Activated naive CD8-positive, alpha-beta T cell treated with anti-CD3 and anti-CD28 coated beads, Interleukin-2, amount 50 U/mL, for 16 hours (primary cell): ENCODE data around the gene WDR64.

Experiments used
- DNase-seq: peaks from one replicate; pipeline ENCODE4 v3.0.0-alpha.2; 2020; ENCODE audit warnings: low read depth, low spot score

WDR64 gene

DNA sequence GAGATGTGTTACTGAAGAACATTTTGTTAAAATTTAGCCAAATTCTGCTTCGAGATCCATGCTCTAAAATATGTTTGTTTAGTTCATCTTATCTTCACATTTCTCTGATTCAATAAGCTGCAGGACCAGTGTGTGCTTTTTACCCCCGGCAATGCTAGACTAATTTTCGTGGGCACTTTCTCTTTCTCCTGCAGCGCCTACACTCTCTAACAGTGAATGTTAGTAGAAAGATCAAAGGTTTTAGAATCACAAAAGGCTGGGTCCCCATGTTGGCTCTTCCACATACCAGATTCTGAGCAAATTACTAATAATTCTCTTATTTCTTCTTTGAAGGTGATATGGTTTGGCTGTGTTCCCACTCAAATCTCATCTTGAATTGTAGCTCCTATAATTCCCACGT lies 20.4 kb upstream of the WDR64 start:
- DNase-seq: no peak

DNA sequence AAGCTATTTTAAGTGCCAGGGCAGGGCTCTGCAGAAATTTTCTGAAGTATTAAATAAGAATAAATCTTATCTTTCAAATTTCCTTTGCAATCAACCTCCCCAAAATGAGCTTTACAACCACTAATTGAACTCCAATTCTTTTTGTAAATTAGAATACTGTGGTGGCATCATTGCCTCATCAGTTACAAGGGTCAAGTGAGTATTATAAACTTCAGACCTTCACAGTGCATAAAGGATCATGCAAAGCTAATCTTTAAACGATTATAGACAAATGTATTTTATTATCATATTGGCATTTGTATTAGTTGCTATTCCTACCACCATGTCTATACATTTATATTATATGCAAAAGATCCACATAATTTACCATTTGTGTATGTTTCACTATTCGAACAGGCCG lies 19.1 kb upstream of the WDR64 start:
- DNase-seq: no peak

DNA sequence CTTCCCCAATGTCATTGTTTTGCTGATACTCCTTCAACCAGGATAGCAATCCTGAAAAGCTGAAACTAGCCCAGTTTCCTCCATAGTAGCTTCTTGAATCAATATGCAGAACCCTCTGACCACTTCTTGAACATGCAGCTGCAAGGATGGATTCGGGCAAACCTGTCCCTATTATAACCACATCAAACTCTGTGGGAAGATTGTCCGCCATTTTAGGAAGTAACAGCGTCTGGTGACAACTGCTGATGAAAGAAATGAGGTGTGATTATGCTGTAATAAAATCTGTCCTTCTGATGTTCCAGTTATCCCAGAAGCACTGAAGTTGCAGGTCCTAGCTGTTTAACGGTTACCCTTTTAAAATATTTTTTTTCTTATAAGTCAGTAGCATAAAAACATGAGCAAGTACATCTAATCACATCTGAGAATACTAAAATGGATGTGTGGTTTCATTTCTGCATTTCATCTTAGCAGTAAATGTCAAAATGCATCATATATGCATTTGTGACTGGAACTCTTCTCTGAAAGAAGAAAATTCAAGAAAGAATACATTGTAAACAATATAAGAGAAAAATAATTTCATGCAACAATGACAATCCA lies 16.4 kb upstream of the WDR64 start:
- no peak for DNase-seq

DNA sequence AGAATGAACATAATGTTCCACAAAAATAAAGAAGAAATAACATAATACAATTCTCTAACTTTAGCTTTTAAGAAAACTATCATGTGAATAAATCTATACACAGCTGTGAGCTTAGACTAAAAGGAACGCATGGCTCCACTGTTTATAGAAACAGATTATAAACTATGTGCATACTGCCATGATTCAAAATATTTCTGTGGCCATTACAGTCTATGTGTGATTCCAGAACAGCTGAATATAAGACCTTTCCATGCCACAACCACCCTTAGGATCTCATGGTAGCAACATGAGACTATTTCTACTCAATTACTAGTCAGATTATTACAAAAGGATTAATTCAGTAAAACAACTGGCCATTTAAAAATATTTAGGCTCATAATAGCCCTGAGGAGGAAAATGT lies 15.8 kb upstream of the WDR64 start:
- DNase-seq: no peak

DNA sequence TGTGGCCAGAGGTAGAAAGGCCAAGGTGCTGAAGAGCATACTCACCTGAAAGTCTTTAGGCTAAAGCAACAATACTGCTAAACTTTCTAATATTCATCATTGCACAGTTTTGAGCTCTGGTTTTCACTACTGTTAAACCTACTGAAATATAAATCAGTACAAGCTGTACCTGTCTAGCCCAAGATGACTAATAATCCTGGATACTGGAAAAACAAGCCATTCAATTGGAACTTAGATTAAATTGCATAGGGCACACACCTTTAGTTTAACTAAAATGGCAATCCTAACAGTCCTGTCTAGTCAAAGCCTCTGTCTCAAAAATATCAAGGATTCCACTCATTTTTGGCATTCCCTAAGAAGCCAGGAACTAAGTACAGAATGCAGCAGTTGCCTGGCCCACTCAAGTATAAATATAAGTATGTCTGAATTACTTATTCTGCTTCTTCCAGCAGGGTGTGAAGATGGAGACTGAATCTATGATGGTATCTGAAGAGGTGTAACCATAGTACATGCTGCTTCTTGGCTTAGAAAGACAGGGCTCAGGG lies 15.0 kb upstream of the WDR64 start:
- no peak for DNase-seq

DNA sequence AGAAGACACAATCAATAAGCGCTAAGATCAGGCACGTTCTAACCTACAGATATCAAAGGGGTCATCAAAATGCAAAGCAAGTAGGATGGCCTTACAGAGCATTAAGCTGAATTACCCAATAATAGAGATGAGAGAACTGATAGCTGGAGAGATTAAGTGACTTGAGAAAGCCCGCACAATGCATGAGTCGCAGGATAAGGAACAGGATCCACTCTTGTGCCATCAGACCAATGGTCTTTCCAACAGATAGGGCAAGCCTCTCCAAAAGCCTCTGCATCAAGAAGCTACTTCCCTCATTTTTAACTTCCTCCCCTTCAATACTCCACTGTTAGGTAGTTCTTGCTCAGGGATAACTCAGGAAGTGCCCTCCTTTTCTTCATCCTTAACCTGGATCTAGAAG lies 14.5 kb upstream of the WDR64 start:
- no peak for DNase-seq

DNA sequence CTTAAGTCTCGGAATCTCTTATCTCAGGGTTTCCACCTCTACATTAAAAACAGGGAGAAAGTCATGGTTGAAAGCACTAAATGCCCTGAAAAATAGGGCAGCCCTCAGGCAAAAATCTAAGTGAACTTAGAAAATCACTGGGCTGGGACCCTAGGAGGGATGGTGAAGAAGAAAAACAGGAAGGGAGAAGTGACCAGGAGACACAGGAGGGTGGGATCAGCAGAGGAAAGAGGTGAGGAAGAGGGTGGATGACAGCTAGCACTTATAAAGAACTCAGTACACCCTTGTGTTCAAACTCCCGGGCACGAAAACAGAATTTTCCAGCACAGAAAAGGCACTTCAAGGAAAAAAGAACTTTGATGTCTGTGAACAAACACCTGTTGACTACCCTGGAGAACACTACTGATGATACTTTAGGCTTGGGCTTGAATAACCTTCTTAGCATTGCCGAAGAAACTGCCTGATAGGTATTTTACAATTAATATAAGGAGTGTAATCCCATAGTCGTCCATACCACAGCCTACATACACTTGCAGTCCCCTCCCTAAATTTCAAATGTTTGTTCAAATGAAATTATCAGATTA lies 13.9 kb upstream of the WDR64 start:
- DNase-seq: no peak

DNA sequence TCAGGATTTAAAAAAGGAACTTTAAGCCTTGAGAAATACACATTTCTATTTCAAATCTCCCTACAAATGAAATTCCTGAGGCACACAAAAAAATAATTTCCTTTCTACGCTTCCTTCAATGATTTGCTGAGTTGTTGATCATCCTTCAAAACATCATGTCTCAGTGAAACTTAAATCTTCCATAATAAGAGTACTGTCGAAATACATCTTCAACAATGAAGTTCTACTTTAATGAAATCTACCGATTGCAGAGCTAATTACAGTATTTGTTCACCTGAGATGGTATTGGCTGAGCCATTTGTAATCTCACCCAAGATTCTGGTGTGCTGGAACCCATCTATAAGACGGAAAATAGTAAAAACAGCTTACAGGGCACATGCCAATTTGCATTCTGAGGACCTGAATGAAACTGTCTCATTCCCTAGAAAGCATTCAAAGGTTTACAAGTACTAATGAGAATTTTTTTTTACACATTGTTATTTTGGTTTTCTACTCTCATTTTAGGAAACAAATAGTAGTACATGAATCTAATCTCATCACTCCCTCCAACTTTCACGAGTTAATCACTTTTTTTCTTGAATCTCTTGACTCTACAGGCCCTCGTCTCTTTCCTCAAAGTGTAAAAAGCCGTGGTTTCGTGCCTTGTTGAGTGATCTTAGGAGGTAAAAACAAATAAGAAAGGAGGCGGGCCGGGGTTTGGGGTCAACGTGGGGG lies 13.0 kb upstream of the WDR64 start:
- DNase-seq: no peak

DNA sequence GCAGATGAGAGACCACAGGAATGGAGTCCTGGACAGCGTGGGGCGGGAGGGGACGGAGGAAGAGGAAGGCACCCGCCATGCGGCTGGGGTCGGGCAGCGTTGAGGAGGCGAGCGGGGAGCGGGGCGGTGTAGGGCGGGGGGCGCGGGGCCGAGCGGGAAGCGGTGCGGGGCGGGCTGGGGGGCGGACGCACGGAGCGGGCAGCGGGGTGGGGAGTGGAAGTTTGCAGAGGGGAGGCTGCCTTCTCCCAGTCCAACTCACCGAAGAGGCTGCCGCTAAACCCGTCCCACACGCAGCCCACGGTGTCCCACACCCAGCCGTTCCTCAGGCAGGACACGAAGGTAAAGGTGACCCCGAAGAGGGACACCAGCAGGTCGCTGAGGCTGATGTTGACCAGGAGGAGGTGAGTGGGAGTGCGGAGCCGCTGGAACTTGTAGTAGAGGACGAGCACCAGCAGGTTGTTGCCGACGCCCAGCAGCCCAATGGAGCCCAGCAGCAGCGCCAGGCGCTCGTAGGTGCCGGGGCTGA lies 12.4 kb upstream of the WDR64 start:
- DNase-seq: peak; percentile 2

DNA sequence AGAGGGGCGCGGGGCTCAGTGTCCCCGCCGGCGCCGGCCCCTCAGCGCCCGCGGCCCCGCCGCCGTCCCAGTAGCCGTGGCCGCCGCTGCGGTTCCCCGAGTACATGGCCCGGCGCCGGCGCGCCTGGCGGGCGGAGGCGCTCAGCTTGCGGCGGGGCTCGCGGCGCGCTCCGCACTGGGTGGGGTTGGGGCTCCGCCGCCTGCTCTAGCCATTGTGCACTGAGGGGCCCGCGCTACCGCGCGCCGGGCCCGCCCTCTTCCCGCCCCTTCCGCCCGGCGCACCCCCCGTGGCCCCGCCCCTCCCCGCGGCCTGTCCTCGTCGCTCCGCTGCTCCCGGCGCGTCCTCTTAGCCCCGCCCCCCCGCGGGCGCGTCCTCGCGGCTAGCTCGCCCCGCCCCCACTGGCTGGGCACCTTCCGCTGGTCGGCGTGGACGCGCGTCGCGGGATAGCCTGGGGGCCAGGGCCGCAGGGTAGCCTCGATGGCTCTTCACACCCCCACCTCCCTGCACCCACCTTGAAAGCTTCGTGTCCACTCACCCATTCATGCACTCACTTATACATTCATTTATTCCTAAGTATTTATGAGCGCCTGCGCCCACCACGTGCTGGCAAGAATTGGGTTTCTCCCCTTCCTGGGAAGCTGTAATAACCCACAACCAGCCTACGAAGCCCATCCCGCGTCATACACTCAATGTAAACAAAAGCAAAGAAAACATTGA lies 11.8 kb upstream of the WDR64 start, which contains the start of the genes CHML and OPN3:
Gene CHML, minus strand, starts transcription at position 221 of the 718 bp plus-strand sequence. CDS start 4,603 bp downstream, outside the sequence.
Gene OPN3, minus strand, starts transcription at position 221 of the 718 bp plus-strand sequence. Its CDS starts 115 bp downstream, at position 106.
- peak; percentile 87 for DNase-seq

DNA sequence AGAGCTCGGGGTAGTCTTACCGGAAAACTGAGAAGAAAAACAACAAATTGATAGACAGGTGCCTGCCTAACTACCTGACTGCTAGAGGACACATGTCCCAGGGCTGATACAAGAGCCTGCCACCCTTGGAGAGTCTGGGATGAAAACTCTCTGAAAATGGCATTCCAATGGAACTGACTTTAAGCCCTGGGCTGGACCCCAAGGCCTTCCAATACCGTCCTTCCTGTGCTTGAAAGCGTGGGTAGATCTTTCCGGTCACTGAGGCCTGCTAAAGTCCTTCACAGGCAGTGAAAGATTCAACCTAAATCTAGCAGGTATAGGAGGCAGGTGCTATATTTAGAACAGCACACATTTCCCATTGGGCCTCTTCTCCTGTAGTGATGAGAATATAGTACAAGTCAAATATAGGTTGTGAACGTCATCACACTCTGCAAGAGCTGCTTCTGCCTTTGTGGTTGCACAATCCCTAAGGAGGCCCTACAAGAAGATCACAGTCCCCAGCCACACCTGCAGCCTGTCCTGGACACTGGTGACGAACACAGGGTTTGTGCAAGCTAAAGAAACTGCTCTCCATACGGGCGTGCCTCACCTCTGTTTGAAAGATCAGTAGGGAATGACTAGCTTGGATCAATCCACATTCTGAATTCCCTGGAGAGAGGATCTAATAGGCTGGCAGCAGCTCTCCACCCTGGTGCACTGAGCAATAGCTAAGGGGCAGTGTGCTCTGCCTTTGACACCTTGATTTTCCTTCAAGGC lies 11.0 kb upstream of the WDR64 start:
- no peak for DNase-seq

DNA sequence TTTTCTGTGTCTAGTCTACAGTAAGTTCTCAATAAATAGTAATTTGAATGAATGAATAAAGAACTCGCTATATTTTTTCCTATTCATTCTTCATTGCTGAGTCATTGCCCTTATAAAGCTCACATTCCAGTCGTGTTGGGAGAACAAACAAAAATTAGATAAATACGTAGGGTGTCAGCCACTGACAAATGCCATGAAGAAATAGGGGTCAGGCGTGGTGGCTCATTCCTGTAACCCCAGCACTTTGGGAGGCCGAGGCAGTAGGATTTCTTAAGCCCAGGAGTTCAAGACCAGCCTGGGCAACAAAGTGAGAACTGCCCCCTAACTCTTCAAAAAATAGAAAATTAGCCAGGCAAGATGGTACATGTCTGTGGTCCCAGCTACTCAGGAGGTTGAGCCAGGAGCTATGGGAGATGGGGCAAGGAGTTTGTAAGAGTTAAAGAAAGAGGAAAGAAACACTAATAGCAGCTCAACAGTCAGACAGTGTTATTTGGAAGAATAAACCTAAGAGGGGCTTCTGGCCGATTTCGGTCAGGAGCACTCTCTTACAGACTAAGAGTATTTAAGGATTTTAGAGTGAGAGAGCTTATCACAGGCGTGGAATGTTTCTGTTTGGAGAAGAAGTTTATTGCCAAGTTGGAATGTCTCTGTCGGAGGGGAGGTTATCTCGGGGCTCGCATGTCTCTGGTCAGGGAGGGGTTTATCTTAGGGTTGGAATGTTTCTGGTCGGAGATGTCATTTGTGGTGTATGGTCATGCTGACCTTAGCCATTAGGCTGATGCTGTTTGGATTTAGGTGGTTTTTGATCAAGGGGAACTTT lies 10.1 kb upstream of the WDR64 start:
- no peak for DNase-seq

DNA sequence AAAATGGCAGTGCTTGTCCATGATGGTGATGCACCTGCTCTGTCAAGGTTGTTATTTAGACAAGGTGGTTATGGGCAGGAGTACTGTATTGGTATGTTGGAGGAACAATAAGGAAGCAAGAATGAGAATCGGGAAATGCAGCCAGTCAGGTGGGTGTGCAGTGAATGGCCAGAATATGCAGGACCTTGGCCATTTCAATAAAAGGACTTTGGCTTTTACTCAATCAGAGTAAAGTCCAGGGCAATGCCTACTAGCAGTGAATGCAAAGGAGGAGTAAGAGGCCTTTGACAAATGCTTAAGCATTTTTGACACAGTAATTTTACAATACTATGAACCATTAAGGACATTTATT lies 9.5 kb upstream of the WDR64 start:
- no peak for DNase-seq

DNA sequence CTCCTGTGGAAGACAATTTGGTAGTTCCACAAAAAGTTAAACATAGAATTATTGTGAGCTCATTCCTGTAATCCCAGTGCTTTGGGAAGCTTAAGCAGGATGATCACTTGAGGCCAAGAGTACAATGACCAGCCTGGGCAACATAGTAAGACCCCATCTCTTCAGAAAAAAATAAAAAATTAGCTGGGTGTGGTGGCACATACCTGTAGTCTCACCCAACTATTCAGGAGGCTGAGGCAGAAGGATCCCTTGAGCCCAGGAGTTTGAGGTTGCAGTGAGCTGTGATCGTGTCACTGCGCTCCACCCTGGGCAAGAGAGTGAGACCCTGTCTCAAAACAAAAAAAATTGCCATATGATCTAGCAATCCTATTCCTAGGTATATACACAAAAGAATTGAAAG lies 7.8 kb upstream of the WDR64 start:
- DNase-seq: no peak

DNA sequence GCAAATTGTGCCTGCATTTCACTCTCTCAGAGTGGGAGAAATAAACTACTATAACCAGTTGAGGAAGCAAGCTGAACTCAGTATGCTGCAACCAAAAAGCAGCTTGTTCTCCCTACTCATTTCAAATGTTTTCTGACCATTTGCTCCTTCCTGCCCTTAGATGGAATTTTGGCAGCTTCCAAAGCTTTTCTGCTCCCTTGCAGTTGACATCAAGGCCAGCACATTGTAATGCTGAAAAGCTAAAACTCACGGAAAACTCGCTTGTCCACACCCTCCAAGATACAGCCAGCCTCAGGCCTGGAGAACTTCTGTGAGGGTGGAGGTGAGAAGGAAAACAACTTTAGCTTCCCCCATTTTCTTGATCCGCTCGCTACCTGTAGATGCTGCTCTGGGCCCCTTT lies 6.9 kb upstream of the WDR64 start:
- no peak for DNase-seq

DNA sequence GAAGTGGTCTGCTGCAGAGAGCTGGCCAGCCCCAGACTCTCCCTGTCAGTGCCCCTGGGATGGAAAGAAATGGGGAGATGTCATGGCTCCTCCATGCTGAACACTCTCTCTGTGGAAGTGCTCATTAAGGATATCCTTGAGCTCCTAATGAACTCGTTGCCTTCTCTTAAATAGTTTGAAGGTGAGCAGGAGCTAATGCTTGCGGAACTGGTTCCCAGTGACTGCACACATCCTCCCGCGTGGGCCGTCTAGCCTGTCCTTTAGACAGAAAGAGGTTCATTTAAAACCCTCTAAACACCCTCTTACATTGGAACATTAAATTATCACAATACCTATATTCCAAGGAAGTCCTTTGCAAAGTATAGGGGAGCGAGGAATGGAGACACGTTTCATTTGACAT lies 5.9 kb upstream of the WDR64 start:
- no peak for DNase-seq

DNA sequence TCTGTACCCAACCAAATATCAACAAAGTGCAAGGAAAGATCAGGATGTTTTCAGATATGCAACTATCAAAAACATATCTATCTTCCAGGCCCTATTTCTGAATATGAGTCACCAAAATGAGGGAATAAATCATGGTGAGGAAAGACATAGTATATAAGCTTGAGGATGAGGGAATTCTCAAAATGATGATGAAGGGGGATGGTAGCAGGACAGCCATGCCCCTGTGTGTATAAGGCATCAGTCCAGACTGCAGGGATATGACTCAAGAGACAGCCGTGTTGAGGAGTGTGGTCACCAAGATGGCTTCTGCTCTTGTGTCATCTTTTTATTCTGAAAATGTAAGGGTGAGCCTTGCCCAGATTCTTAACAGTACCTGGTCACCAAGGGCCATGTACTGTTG lies 4.4 kb upstream of the WDR64 start:
- no peak for DNase-seq

DNA sequence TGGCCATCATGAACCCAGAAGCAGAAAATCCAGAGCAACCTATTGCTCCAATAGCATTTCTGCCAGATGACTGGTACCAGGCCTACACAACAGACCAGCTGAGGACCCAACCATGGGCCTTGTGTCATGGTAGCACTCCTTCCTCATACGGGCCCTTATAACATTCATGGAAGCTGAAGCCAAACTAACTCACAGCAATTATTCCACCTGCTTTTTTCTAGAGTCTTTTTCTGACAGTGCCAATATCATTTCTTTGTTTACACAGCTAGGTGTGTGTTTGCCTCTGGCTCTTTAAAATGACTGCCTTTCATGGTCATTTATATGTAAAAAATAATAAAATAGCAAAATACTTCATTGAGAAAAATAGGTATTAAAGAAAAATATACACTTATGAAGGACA lies 3.9 kb upstream of the WDR64 start:
- DNase-seq: no peak

DNA sequence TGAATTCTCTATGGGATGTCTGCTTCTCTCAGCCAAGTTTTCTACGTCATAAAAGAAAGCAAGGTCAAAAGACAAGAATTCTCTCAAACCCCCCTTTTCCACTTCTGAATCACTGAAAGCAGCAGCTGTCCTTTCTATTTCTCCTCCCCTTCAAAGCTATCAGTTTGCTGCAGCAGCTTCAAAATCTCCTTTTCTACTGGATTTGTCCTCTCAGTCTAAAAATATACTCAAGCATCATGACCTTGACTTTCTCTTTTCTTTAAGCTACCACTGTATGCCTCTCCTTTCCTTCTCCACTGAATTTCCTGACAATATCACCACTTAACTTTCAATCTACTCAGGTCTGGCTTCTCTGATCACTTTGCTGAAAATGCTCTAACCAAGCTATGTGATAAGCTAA lies 1.9 kb downstream of the WDR64 start:
- DNase-seq: no peak

DNA sequence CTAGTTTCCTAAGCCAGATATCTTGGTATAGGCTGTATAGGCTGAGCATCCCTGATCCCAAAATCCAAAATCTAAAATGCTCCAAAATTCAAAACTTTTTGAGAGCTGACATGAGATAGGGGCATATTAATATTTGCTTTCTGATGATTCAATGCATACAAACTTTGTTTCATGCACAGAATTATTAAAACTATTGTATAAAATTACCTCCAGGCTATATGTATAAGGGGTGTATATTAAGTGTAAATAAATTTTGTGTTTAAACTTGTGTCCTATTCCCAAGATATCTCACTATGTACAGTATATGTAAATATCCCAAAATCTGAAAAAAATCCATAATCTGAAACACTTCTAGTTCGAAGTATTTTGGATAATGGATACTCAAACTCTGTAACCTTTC lies 2.6 kb downstream of the WDR64 start:
- DNase-seq: no peak
